ENCODE results near the gene YBEY.

- TF ChIP-seq CTCF (IDR thresholded peaks at IDR 0.05) (no peak), POLR2A (IDR thresholded peaks at IDR 0.05) (no peak), EP300 (IDR thresholded peaks at IDR 0.05) (no peak)
These were observed 20.2 kb upstream of the YBEY start for GRCh38 chr21:46265736-46266525.

Data from ovary (tissue), 3 donors.